Neuronal stem cell (in vitro differentiated cells): Measurements from ENCODE around the gene ANK2. TPM values are rescaled to one million over a fixed set of nuclear protein-coding genes. Genes with fewer than 3 reads are reported as not detected.

Experiments
- DNase-seq: peaks from one replicate; pipeline ENCODE4 v3.0.0-alpha.2; 2013; ENCODE audit warnings: low spot score
- H2AFZ ChIP-seq: one replicate; pipeline ENCODE4 v1.6.1; 2013; ENCODE audit warnings: mild to moderate bottlenecking, low read length, inconsistent platforms
- H2AK5ac ChIP-seq: 2 replicates; pipeline ENCODE4 v1.6.1; 2013; ENCODE audit warnings: low read depth, mild to moderate bottlenecking, inconsistent platforms, low read length, moderate library complexity, mixed read lengths
- H2BK120ac ChIP-seq: 2 replicates; pipeline ENCODE4 v1.6.1; 2013; ENCODE audit warnings: low read depth, mild to moderate bottlenecking, inconsistent platforms, low read length, moderate library complexity, mixed read lengths
- H2BK12ac ChIP-seq: one replicate; pipeline ENCODE4 v1.6.1; 2013; ENCODE audit warnings: low read length, inconsistent platforms
- H2BK15ac ChIP-seq: 2 replicates; pipeline ENCODE4 v1.6.1; 2013; ENCODE audit warnings: mild to moderate bottlenecking, low read length, inconsistent platforms, mixed read lengths
- H2BK5ac ChIP-seq: one replicate; pipeline ENCODE4 v1.6.1; 2013; ENCODE audit warnings: inconsistent platforms, mild to moderate bottlenecking, low read length, moderate library complexity
- H3K14ac ChIP-seq: one replicate; pipeline ENCODE4 v1.6.1; 2013; ENCODE audit warnings: low read length, inconsistent platforms
- H3K18ac ChIP-seq: 2 replicates; pipeline ENCODE4 v1.6.1; 2013; ENCODE audit warnings: low read length, inconsistent platforms
- H3K23ac ChIP-seq: 2 replicates; pipeline ENCODE4 v1.6.1; 2013; ENCODE audit warnings: low read depth, mild to moderate bottlenecking, mixed read lengths, low read length, inconsistent platforms; ENCODE audit not compliant: poor library complexity
- H3K27ac ChIP-seq: replicated peaks from 3 replicates; pipeline ENCODE4 v1.5.1; 2013; ENCODE audit warnings: low read length, inconsistent platforms
- H3K27me3 ChIP-seq, 3 experiments: 2 replicates each; pipeline ENCODE4 v1.6.1; 2013; ENCODE audit warnings: low read length in 3 of 3, mild to moderate bottlenecking in 2 of 3, inconsistent platforms in 1 of 3, low read depth in 1 of 3, mixed read lengths in 1 of 3, moderate library complexity in 1 of 3; ENCODE audit not compliant: control insufficient read depth in 3 of 3, insufficient read depth in 3 of 3
- H3K36me3 ChIP-seq, 2 donors: replicated peaks in 1 of 2; 2 replicates each; pipeline ENCODE4 v1.6.1; 2013; ENCODE audit warnings: low read length in 2 of 2; ENCODE audit not compliant: control insufficient read depth in 2 of 2, insufficient read depth in 2 of 2
- H3K4ac ChIP-seq: 2 replicates; pipeline ENCODE4 v1.6.1; 2013; ENCODE audit warnings: inconsistent platforms, mild to moderate bottlenecking, low read length, moderate library complexity
- H3K4me1 ChIP-seq, 2 donors: 1 replicate in 1 of 2; 2 replicates in 1 of 2; pipeline ENCODE4 v1.6.1; 2013; ENCODE audit warnings: low read length in 2 of 2, low read depth in 1 of 2; ENCODE audit not compliant: control insufficient read depth in 2 of 2, insufficient read depth in 1 of 2
- H3K4me2 ChIP-seq: one replicate; pipeline ENCODE4 v1.6.1; 2013; ENCODE audit warnings: mild to moderate bottlenecking, low read length, inconsistent platforms; ENCODE audit not compliant: insufficient read depth, poor library complexity, severe bottlenecking
- H3K4me3 ChIP-seq, 2 donors: 2 replicates each; pipeline ENCODE4 v1.5.1; 2013; ENCODE audit warnings: low read length in 2 of 2, mild to moderate bottlenecking in 2 of 2, inconsistent platforms in 1 of 2, moderate library complexity in 1 of 2
- H3K79me1 ChIP-seq: one replicate; pipeline ENCODE4 v1.6.1; 2013; ENCODE audit warnings: low read depth, mild to moderate bottlenecking, inconsistent platforms, low read length, moderate library complexity
- H3K9ac ChIP-seq: one replicate; pipeline ENCODE4 v1.6.1; 2013; ENCODE audit warnings: mild to moderate bottlenecking, low read depth, low read length, inconsistent platforms; ENCODE audit not compliant: poor library complexity
- H3K9me3 ChIP-seq, 2 donors: replicated peaks in 1 of 2; 2 replicates each; pipeline versions ENCODE3 to v1.6.1; 2013; ENCODE audit warnings: low read length in 2 of 2, mild to moderate bottlenecking in 2 of 2, inconsistent platforms in 1 of 2, low read depth in 1 of 2, mixed read lengths in 1 of 2, moderate library complexity in 1 of 2; ENCODE audit not compliant: control insufficient read depth in 2 of 2, insufficient read depth in 1 of 2
- H4K8ac ChIP-seq: one replicate; pipeline ENCODE4 v1.6.1; 2013; ENCODE audit warnings: low read depth, mild to moderate bottlenecking, inconsistent platforms, low read length, moderate library complexity
- H4K91ac ChIP-seq: one replicate; pipeline ENCODE4 v1.6.1; 2013; ENCODE audit warnings: low read length, low read depth, mild to moderate bottlenecking, inconsistent platforms; ENCODE audit not compliant: poor library complexity
- WGBS, 2 donors: extraction: QIAGEN DNeasy Blood & Tissue Kit; methylation state at CpG; one replicate each; pipeline ENCODE4 v1.1.7; 2013; ENCODE audit warnings: missing lambda C conversion rate in 2 of 2, mixed read lengths in 1 of 2; ENCODE audit not compliant: insufficient read length in 2 of 2, insufficient replicate concordance in 1 of 2; ENCODE audit errors: extremely low coverage in 2 of 2; 5-methylcytosine and 5-hydroxymethylcytosine counted together
- small RNA-seq: library from polyadenylated mRNA; stranded (forward); fragments of <200 nt; extraction: miRNeasy Mini kit (QIAGEN cat#:217004); gene quantifications from one replicate; pipeline ENCODE3, GENCODE V24; 2013; ENCODE audit not compliant: insufficient read depth

The ANK2 gene

DNA sequence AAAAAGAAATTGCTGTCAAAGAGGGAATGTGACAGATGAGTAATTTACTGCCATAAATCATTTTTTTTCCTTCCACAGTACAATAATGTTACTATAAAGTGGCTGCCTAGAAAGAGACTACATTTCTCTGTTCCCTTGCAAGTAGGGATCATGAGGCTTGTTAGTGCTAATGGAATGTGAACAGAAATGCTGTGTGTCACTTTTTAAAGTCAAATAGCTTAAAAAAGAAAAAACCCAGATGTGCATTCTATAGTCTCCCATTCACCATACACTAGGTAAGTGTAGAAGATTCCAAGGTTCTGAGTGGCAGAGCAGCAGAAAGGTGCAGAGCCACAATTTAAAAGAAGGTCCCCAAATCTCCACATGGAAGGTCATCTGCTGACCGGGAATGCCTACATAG, 383.7 kb downstream of the ANK2 start:
- no peak overlapping the region for H3K23ac ChIP-seq
- no CpG with 5 or more reads among the region's 1 CpG for WGBS, 2 donors
- no peak overlapping the region for H4K91ac ChIP-seq
- no peaks in the 10 kb centered on the region for H3K27me3 ChIP-seq
- H2BK12ac ChIP-seq, result no peak overlapping the region
- no peak overlapping the region for H2BK15ac ChIP-seq
- no peak overlapping the region for H3K4me3 ChIP-seq
- H3K9ac ChIP-seq, result no peak overlapping the region
- no peak overlapping the region for H2AFZ ChIP-seq
- H2BK120ac ChIP-seq, result no peak overlapping the region
- no peak overlapping the region for H3K4me2 ChIP-seq
- H3K18ac ChIP-seq, result no peak overlapping the region
- H3K4ac ChIP-seq, result no peak overlapping the region
- H4K8ac ChIP-seq, result no peak overlapping the region
- H3K27ac ChIP-seq, result no peak overlapping the region
- no peak overlapping the region for H2AK5ac ChIP-seq
- no peaks in the 10 kb centered on the region for H3K79me1 ChIP-seq
- no peaks in the 10 kb centered on the region for H3K9me3 ChIP-seq
- no peak overlapping the region for H3K14ac ChIP-seq
- H2BK5ac ChIP-seq, result no peak overlapping the region
- no peaks in the 10 kb centered on the region for H3K36me3 ChIP-seq
- DNase-seq, result no peak
- peaks cover 2 to 15% of the 10 kb centered on the region in 2 donors for H3K4me1 ChIP-seq

Small RNA genes within 50 kb of the gene (small RNA-seq; reads per million reads assigned to genes)
- gene MIR8082, result not detected
- not detected for gene RN7SL184P
- gene RNU1-138P, result not detected
